H1 (cell line): ENCODE measurements around the gene SLC34A1. TPM values are rescaled to one million over a fixed set of nuclear protein-coding genes. Genes with fewer than 3 reads are reported as not detected.
A peak's percentile ranks its signal among the peaks of the same experiment; 100 is the strongest.

Source experiments
- CTCF ChIA-PET: fragments of 300-600 bp; sonication (Branson Sonifier 250); formaldehyde crosslinking; loops from one replicate; lab custom pipeline; 2021; ENCODE audit not compliant: partially characterized antibody; lab: Charles Lee
- POLR2A ChIA-PET: fragments of 300-600 bp; sonication (Branson Sonifier 250); formaldehyde crosslinking; loops from one replicate; lab custom pipeline; 2021; ENCODE audit warnings: inconsistent platforms; ENCODE audit not compliant: partially characterized antibody; lab: Charles Lee
- DNase-seq, 2 experiments: peaks; one replicate each; pipeline versions ENCODE4 v3.0.0 to v3.0.0-alpha.2; 2010 to 2022; ENCODE audit warnings: low spot score in 2 of 2, low read depth in 1 of 2, mixed read lengths in 1 of 2
- FAIRE-seq: peaks from 2 replicates; lab custom pipeline; 2011; peaks lifted over from hg19 to GRCh38; lab: Jason Lieb, UNC
- H2AFZ ChIP-seq: 2 replicates; pipeline ENCODE4 v1.8.1; 2012; ENCODE audit warnings: low read length, inconsistent platforms
- H2AK5ac ChIP-seq: 2 replicates; pipeline ENCODE4 v1.6.1; 2013; ENCODE audit warnings: low read depth, low read length
- H2BK120ac ChIP-seq: replicated peaks from 2 replicates; pipeline ENCODE3; 2013; ENCODE audit warnings: low read depth, low read length, inconsistent platforms
- H2BK12ac ChIP-seq: 2 replicates; pipeline ENCODE4 v1.6.1; 2013; ENCODE audit warnings: low read depth, low read length
- H2BK15ac ChIP-seq: 2 replicates; pipeline ENCODE4 v1.6.1; 2013; ENCODE audit warnings: low read length
- H2BK20ac ChIP-seq: 2 replicates; pipeline ENCODE4 v1.6.1; 2013; ENCODE audit warnings: low read length
- H2BK5ac ChIP-seq: 2 replicates; pipeline ENCODE4 v1.6.1; 2013; ENCODE audit warnings: low read depth, low read length
- H3K14ac ChIP-seq: 2 replicates; pipeline ENCODE4 v1.6.1; 2013; ENCODE audit warnings: inconsistent platforms; ENCODE audit not compliant: insufficient read length
- H3K18ac ChIP-seq: 2 replicates; pipeline ENCODE4 v1.6.1; 2013; ENCODE audit warnings: low read length; ENCODE audit errors: extremely low read depth
- H3K23ac ChIP-seq: 2 replicates; pipeline ENCODE4 v1.6.1; 2013; ENCODE audit warnings: inconsistent platforms; ENCODE audit not compliant: insufficient read length
- H3K23me2 ChIP-seq: 2 replicates; pipeline ENCODE4 v1.6.1; 2013; ENCODE audit warnings: low read depth, low read length
- H3K27ac ChIP-seq: 2 replicates; pipeline ENCODE4 v1.6.1; 2011; ENCODE audit warnings: low read depth, low read length, inconsistent platforms
- H3K27me3 ChIP-seq, 4 experiments: replicated peaks in 1 of 4; 1 replicate in 1 of 4; 2 replicates in 3 of 4; pipeline versions ENCODE4 v1.6.1 to v1.8.1; 2011 to 2013; ENCODE audit warnings: low read length in 3 of 4, mild to moderate bottlenecking in 3 of 4, inconsistent platforms in 2 of 4, mixed read lengths in 2 of 4, moderate library complexity in 1 of 4; ENCODE audit not compliant: control insufficient read depth in 3 of 4, insufficient read depth in 3 of 4; ENCODE audit errors: extremely low read depth in 1 of 4
- H3K36me3 ChIP-seq, 4 experiments: 2 replicates each; pipeline versions ENCODE4 v1.6.1 to v1.8.1; 2011 to 2013; ENCODE audit warnings: mild to moderate bottlenecking in 4 of 4, low read length in 3 of 4, moderate library complexity in 2 of 4, control low read depth in 1 of 4, inconsistent platforms in 1 of 4; ENCODE audit not compliant: insufficient read depth in 4 of 4, control insufficient read depth in 2 of 4
- H3K4ac ChIP-seq: replicated peaks from 2 replicates; pipeline ENCODE3; 2013; ENCODE audit warnings: low read length, low read depth, mixed read lengths, inconsistent platforms; ENCODE audit not compliant: insufficient read length
- H3K4me1 ChIP-seq, 4 experiments: replicated peaks in 1 of 4; 1 replicate in 1 of 4; 2 replicates in 3 of 4; pipeline versions ENCODE4 v1.6.1 to v1.8.1; 2011 to 2013; ENCODE audit warnings: low read length in 3 of 4, inconsistent platforms in 2 of 4, mixed read lengths in 1 of 4; ENCODE audit not compliant: insufficient read depth in 4 of 4, control insufficient read depth in 3 of 4
- H3K4me2 ChIP-seq, 2 experiments: 2 replicates each; pipeline versions ENCODE4 v1.6.1 to v1.8.1; 2011 to 2013; ENCODE audit warnings: low read depth in 2 of 2, low read length in 2 of 2, control low read depth in 1 of 2, inconsistent platforms in 1 of 2, mild to moderate bottlenecking in 1 of 2; ENCODE audit not compliant: insufficient read depth in 1 of 2
- H3K4me3 ChIP-seq, 4 experiments: fragments of 200-600, 300-600 bp in 1 of 4; sonication (generic), shearing (Covaris generic), sonication (Bioruptor Twin) in 1 of 4; 2 replicates each; pipeline versions ENCODE4 v1.5.1 to v1.8.1; 2011 to 2016; ENCODE audit warnings: low read length in 4 of 4, low read depth in 3 of 4, control low read depth in 2 of 4, inconsistent platforms in 2 of 4, mild to moderate bottlenecking in 2 of 4, mixed read lengths in 1 of 4, moderate library complexity in 1 of 4; ENCODE audit not compliant: insufficient read depth in 2 of 4; ENCODE audit errors: extremely low read depth in 1 of 4
- H3K56ac ChIP-seq: replicated peaks from 2 replicates; pipeline ENCODE3; 2013; ENCODE audit warnings: low read depth, mild to moderate bottlenecking, mixed read lengths, low read length, inconsistent platforms; ENCODE audit not compliant: insufficient read length
- H3K79me1 ChIP-seq: 2 replicates; pipeline ENCODE4 v1.6.1; 2013; ENCODE audit warnings: low read depth, low read length, control low read depth
- H3K79me2 ChIP-seq, 2 experiments: 2 replicates each; pipeline versions ENCODE4 v1.6.1 to v1.8.1; 2012 to 2013; ENCODE audit warnings: low read length in 2 of 2, mild to moderate bottlenecking in 2 of 2, inconsistent platforms in 1 of 2; ENCODE audit not compliant: insufficient read depth in 2 of 2, control insufficient read depth in 1 of 2
- H3K9ac ChIP-seq, 4 experiments: replicated peaks in 1 of 4; 1 replicate in 1 of 4; 2 replicates in 3 of 4; pipeline versions ENCODE4 v1.6.1 to v1.8.1; 2011 to 2013; ENCODE audit warnings: low read depth in 3 of 4, low read length in 3 of 4, control low read depth in 2 of 4, mild to moderate bottlenecking in 2 of 4, moderate library complexity in 2 of 4, inconsistent platforms in 1 of 4; ENCODE audit errors: extremely low read depth in 1 of 4
- H3K9me3 ChIP-seq, 2 experiments: 2 replicates each; pipeline versions ENCODE4 v1.6.1 to v1.8.1; 2012 to 2013; ENCODE audit warnings: mild to moderate bottlenecking in 2 of 2, moderate library complexity in 2 of 2, control low read depth in 1 of 2, inconsistent platforms in 1 of 2, low read depth in 1 of 2, low read length in 1 of 2, mixed read lengths in 1 of 2; ENCODE audit not compliant: insufficient read depth in 2 of 2
- H4K20me1 ChIP-seq, 2 experiments: replicated peaks in 1 of 2; 2 replicates each; pipeline versions ENCODE3 to v1.8.1; 2011 to 2013; ENCODE audit warnings: inconsistent platforms in 2 of 2, low read length in 2 of 2, mild to moderate bottlenecking in 1 of 2; ENCODE audit not compliant: insufficient read depth in 2 of 2, control insufficient read depth in 1 of 2
- H4K5ac ChIP-seq: 2 replicates; pipeline ENCODE4 v1.6.1; 2013; ENCODE audit warnings: low read length, low read depth, mixed read lengths, inconsistent platforms; ENCODE audit not compliant: insufficient read length
- H4K8ac ChIP-seq: 2 replicates; pipeline ENCODE4 v1.8.0; 2013; ENCODE audit warnings: mild to moderate bottlenecking, moderate library complexity, low read length, inconsistent platforms; ENCODE audit not compliant: insufficient read depth; ENCODE audit errors: extremely low read depth
- H4K91ac ChIP-seq: replicated peaks from 2 replicates; pipeline ENCODE3; 2013; ENCODE audit warnings: low read length, mixed read lengths, inconsistent platforms; ENCODE audit not compliant: insufficient read length
- EGR1 ChIP-seq: IDR thresholded peaks from 2 replicates; pipeline ENCODE4 v1.6.1; 2011; ENCODE audit warnings: low read depth, low read length, borderline replicate concordance
- HDAC2 ChIP-seq, 2 experiments: fragments of 300-600 bp in 1 of 2; sonication (generic) in 1 of 2; IDR thresholded peaks; 2 replicates each; pipeline ENCODE4 v1.6.1; 2011 to 2012; ENCODE audit warnings: low read depth in 2 of 2, low read length in 2 of 2, mild to moderate bottlenecking in 2 of 2, moderate library complexity in 2 of 2, borderline replicate concordance in 1 of 2, inconsistent platforms in 1 of 2
- KDM4A ChIP-seq: IDR thresholded peaks from one replicate; pipeline ENCODE4 v1.7.1; 2012; ENCODE audit warnings: low read depth, mild to moderate bottlenecking, moderate library complexity, low read length, inconsistent platforms; ENCODE audit not compliant: severe bottlenecking
- POLR2AphosphoS5 ChIP-seq: IDR thresholded peaks from 2 replicates; pipeline ENCODE4 v1.6.1; 2011; ENCODE audit warnings: low read depth, low read length
- RAD21 ChIP-seq, 2 experiments: IDR thresholded peaks in 1 of 2; conservative IDR thresholded peaks in 1 of 2; 2 replicates each; pipeline ENCODE4 v1.6.1; 2011; ENCODE audit warnings: low read depth in 2 of 2, low read length in 2 of 2, improper control_type of control experiment in 1 of 2, inconsistent platforms in 1 of 2, mild to moderate bottlenecking in 1 of 2, moderate library complexity in 1 of 2
- SIRT6 ChIP-seq: IDR thresholded peaks from one replicate; pipeline ENCODE4 v1.7.1; 2012; ENCODE audit warnings: low read length, inconsistent platforms
- SP4 ChIP-seq: IDR thresholded peaks from 2 replicates; pipeline ENCODE4 v1.6.1; 2012; ENCODE audit warnings: low read length, inconsistent platforms
- SRF ChIP-seq: IDR thresholded peaks from 2 replicates; pipeline ENCODE4 v1.6.1; 2011; ENCODE audit warnings: mild to moderate bottlenecking, low read depth, low read length, moderate library complexity
- TAF7 ChIP-seq: optimal IDR thresholded peaks from 2 replicates; pipeline ENCODE3; 2011; ENCODE audit warnings: low read depth, mild to moderate bottlenecking, inconsistent platforms, low read length, moderate library complexity, borderline replicate concordance
- WGBS, 2 experiments: shearing (Covaris generic) in 1 of 2; methylation state at CpG; one replicate each; pipeline versions ENCODE4 v1.1.6 to v1.1.7; 2013 to 2015; ENCODE audit warnings: low lambda C conversion rate in 2 of 2, mixed read lengths in 2 of 2, inconsistent platforms in 1 of 2, low coverage in 1 of 2, missing lambda C conversion rate in 1 of 2; ENCODE audit not compliant: insufficient replicate concordance in 2 of 2, insufficient coverage in 1 of 2, insufficient read length in 1 of 2; ENCODE audit errors: extremely low coverage in 1 of 2, missing lambda C conversion rate in 1 of 2; 5-methylcytosine and 5-hydroxymethylcytosine counted together
- polyA plus RNA-seq, 7 experiments: library from polyadenylated mRNA; depleted of rRNA in 3 of 7; stranded (reverse) in 5 of 7; unstranded in 2 of 7; fragments of >200 nt in 5 of 7; fragments of 200-250 nt in 2 of 7; gene quantifications; 1 replicate in 5 of 7; 2 replicates in 1 of 7; 4 replicates in 1 of 7; pipeline versions ENCODE4 v1.2.1 to v1.2.3, GENCODE V29; 2011 to 2013; ENCODE audit warnings: missing spikeins in 2 of 7, mixed read lengths in 2 of 7
- total RNA-seq: library from RNA; stranded (reverse); fragmentation: NEBNext Ultra II Directional; extraction: Animal tissue kit (Norgen Biotek cat#: 25700); gene quantifications from 2 replicates; pipeline ENCODE4 v1.2.1, GENCODE V29; 2021
- TF ChIP-seq, protein P1 (sequence below): IDR thresholded peaks from 2 replicates; pipeline ENCODE4 v1.6.1; 2012; ENCODE audit warnings: inconsistent platforms

The SLC34A1 gene
- total and polyA plus RNA-seq, 2 of the 8 experiments (the other 6 are each of a cell fraction or from before 2014, with no cell fraction given) = not detected

DNA sequence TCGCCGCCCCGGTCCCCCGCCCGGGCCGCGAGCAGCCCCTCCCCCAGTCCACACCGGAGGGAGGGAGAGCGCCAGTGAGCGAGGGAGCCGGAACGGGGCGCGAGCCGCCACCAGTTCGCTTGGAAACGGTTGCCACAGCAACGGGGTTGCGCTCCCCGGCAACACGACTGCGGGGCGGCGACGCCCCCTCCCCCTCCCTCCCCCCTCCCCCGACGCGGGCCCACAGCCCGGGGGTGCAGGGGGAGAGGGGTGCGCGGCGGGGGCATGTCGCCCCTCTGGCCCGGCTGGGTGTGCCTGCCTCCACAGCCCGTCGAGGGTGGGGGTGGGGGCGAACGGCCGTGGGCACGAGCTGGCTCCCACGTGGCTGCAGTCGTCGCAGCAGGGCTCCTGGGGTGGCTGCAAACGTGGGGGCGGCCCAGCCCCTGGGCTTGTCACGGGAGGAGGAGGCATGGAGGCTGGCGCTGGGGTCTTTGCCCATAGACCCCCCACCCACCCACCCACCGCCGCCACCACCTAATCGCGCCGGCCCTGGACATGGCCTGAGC lies 62.9 kb downstream of the SLC34A1 start:
- peak; percentile 15; the same call in 1 of the 2 replicates for TF ChIP-seq EGR1
- no peak for TF ChIP-seq TAF7
- no peak for TF ChIP-seq SIRT6
- TF ChIP-seq POLR2AphosphoS5 = 0 out of 2 replicates have a peak, but pooled peaks have one; percentile 64
- TF ChIP-seq RAD21 (IDR thresholded peaks at IDR 0.05 in 1 of 2, conservative IDR thresholded peaks at IDR 0.05 in 1 of 2; ENCODE audit: low read depth in 2 of 2, low read length in 2 of 2) = no peak
- TF ChIP-seq KDM4A = peak; percentile 37
- no peak for TF ChIP-seq SRF
- 0 out of 4 replicates have a peak, but pooled peaks of 1 of the 2 experiments have one; percentile 5 for TF ChIP-seq HDAC2 (IDR thresholded peaks at IDR 0.05; ENCODE audit: borderline replicate concordance in 1 of 2, low read depth in 2 of 2, low read length in 2 of 2)
- TF ChIP-seq SP4 = no peak
- TF ChIP-seq, protein P1, sequence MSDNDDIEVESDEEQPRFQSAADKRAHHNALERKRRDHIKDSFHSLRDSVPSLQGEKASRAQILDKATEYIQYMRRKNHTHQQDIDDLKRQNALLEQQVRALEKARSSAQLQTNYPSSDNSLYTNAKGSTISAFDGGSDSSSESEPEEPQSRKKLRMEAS = peak; percentile 67; the same call in 1 of the 2 replicates
- Histone ChIP-seq H2BK120ac (no peak overlapping the region), H3K27ac (0 out of 2 replicates have a peak overlapping the region, but pooled peaks have one; percentile 54), H3K79me2 (no peaks in the 10 kb centered on the region), H3K18ac (peak overlapping the region; percentile 93), H4K20me1 (peaks cover 0 to 7% of the 10 kb centered on the region in 2 experiments), H3K23ac (no peak overlapping the region), H2BK15ac (no peak overlapping the region), H3K79me1 (no peaks in the 10 kb centered on the region; the same call in none of the 2 replicates), H2BK20ac (no peak overlapping the region), H3K9ac (peak overlapping the region in 2 of 4 experiments; percentile 74 to 76; a peak in 2 of 7 replicates), H3K4ac (peak overlapping the region; percentile 44), H3K36me3 (peaks cover 0 to 2% (median 0%) of the 10 kb centered on the region in 4 experiments; a peak in 1 of 8 replicates), H3K56ac (no peak overlapping the region), H3K23me2 (peaks cover 9% of the 10 kb centered on the region), H4K91ac (peak overlapping the region; percentile 57), H3K9me3 (no peaks in the 10 kb centered on the region), H4K8ac (peak overlapping the region; percentile 87), H2AFZ (no peak overlapping the region), H2AK5ac (no peak overlapping the region), H3K4me1 (peaks cover 0 to 30% (median 15%) of the 10 kb centered on the region in 4 experiments; a peak in 6 of 7 replicates), H3K14ac (no peak overlapping the region), H2BK12ac (peak overlapping the region; percentile 20; the same call in 1 of the 2 replicates), H3K27me3 (peaks cover 0 to 18% (median 5%) of the 10 kb centered on the region in 4 experiments; a peak in 5 of 7 replicates), H4K5ac (peak overlapping the region; percentile 93), H3K4me3 (peak overlapping the region; percentile 46 to 74 (median 64)), H3K4me2 (peak overlapping the region; percentile 89 to 93), H2BK5ac (peak overlapping the region; percentile 68; the same call in 1 of the 2 replicates)
- ChIA-PET CTCF (interaction anchor here (0.8 to 23.6 kb wide), 13 partner anchors 10 to 139 kb away, joined by 3 to 430 read pairs (median 8); partner anchors contain the start of genes F12, PDLIM7, PFN3 and SLC34A1), POLR2A (interaction anchor here (0.7 to 67.5 kb wide), 16 partner anchors 22 to 136 kb away, joined by 3 to 3349 read pairs (median 4); partner anchors contain the start of genes DBN1, DOK3, GRK6 and MXD3)
- FAIRE-seq = no peak
- WGBS, 2 experiments = 0% methylated on average over 1 of the region's 52 CpGs; no CpG with 5 or more reads in 1 of the 2 experiments
- DNase-seq = peak in 1 of 2 experiments; percentile 82
